ENCODE data around the gene IL12RB2.
"Not testable (repeated sequence)": the region's sequence is repeated elsewhere in the genome, so short reads cannot be mapped to it uniquely, and the experiment has no call there.

The IL12RB2 gene

GRCh38 chr1:67441183-67441582, 133.5 kb downstream of the IL12RB2 start:
- in situ Hi-C loops (cut with HindIII; ENCODE audit: low pct_ligation_motif_present, low pct_unique_long_range_greater_than_20kb, low sequenced_read_pairs): no loop called here
- DNase-seq: no peak

GRCh38 chr1:67441739-67442281, 134.1 kb downstream of the IL12RB2 start:
- DNase-seq: no peak
- in situ Hi-C loops (cut with HindIII; ENCODE audit: low pct_ligation_motif_present, low pct_unique_long_range_greater_than_20kb, low sequenced_read_pairs): no loop called here

- DNase-seq; in situ Hi-C loops (cut with HindIII; ENCODE audit: low pct_ligation_motif_present, low pct_unique_long_range_greater_than_20kb, low sequenced_read_pairs): not testable (repeated sequence)
Observed at GRCh38 chr1:67446014-67446413, 138.3 kb downstream of the IL12RB2 start.
